Osteocyte (in vitro differentiated cells): ENCODE data around the gene TXNRD3. TPM values are rescaled to one million over a fixed set of nuclear protein-coding genes. Genes with fewer than 3 reads are reported as not detected.

Experiments
- DNase-seq: peaks from one replicate; pipeline ENCODE4 v3.0.0; 2021; ENCODE audit warnings: mixed read lengths; ENCODE audit not compliant: unreplicated experiment; ENCODE audit errors: extremely low spot score
- H3K27ac Mint-ChIP-seq: one replicate; pipeline ENCODE4 v1.8.0; 2021; ENCODE audit warnings: mild to moderate bottlenecking, mixed read lengths; ENCODE audit not compliant: unreplicated experiment
- H3K27me3 Mint-ChIP-seq: one replicate; pipeline ENCODE4 v1.8.0; 2021; ENCODE audit warnings: mixed read lengths; ENCODE audit not compliant: unreplicated experiment
- H3K36me3 Mint-ChIP-seq: one replicate; pipeline ENCODE4 v1.8.0; 2021; ENCODE audit warnings: mixed read lengths; ENCODE audit not compliant: unreplicated experiment
- H3K4me1 Mint-ChIP-seq: one replicate; pipeline ENCODE4 v1.8.0; 2021; ENCODE audit warnings: mixed read lengths; ENCODE audit not compliant: unreplicated experiment
- H3K4me3 Mint-ChIP-seq: one replicate; pipeline ENCODE4 v1.8.0; 2021; ENCODE audit warnings: mild to moderate bottlenecking, moderate library complexity, mixed read lengths; ENCODE audit not compliant: unreplicated experiment
- H3K9me3 Mint-ChIP-seq: one replicate; pipeline ENCODE4 v1.8.0; 2021; ENCODE audit warnings: mixed read lengths; ENCODE audit not compliant: unreplicated experiment
- CTCF ChIP-seq: fragments of 200-600 bp; sonication (generic); IDR thresholded peaks from 2 replicates; pipeline ENCODE4 v1.5.0; 2021; ENCODE audit warnings: antibody characterized with exemption, mild to moderate bottlenecking, moderate library complexity
- total RNA-seq: library from RNA; stranded (reverse); gene quantifications from 2 replicates; pipeline ENCODE4 v1.2.1, GENCODE V29; 2021

The TXNRD3 gene
- total RNA-seq, 1 donor from 2014 or later = 17.6 TPM

DNA sequence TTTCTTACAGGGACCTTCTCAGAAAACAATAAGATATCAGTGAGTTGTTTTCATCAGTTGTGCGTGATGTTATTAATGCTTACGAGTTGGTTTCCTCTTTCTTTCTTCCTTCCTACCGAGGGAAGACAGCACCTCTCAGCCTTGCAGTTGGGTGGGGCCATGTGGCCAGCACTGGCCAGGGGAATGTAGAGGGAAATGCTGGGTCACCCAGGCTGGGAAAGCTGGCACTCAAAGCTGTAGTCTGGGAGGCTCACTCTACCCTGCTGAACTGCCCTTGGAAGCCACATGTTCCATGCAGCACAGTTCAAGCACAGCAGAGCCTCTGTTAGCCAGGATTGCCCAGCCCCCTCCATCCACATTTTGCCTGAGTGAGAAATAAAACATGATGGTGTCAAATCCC lies 39.0 kb upstream of the TXNRD3 start:
- Mint-ChIP-seq H3K9me3 (no peaks in the 10 kb centered on the region), H3K36me3 (no peaks in the 10 kb centered on the region), H3K4me1 (peaks cover 4% of the 10 kb centered on the region), H3K27ac (no peak overlapping the region), H3K27me3 (peaks cover 87% of the 10 kb centered on the region), H3K4me3 (no peak overlapping the region)
- no peak for TF ChIP-seq CTCF
- DNase-seq = no peak

DNA sequence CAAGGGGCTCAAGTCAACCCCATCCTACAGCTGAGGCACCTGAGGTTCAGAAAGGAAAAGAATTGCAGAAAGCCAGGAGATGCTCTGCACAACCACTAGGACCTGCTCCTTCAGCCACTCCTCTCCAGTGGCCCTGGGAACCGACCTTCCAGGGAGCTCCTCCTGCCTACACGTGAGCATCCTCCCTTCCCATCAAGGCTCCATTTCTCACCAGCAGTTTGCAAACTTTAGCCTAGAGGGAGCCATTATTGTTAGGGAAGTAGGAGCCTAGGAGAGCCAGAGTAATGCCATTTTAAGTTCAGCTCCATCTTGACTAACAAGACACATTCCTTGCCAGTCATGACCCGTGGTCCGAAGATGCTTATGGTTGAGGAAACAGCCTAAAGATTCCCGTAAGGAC lies 37.9 kb upstream of the TXNRD3 start:
- no peak for DNase-seq
- H3K9me3 Mint-ChIP-seq = no peaks in the 10 kb centered on the region
- H3K27me3 Mint-ChIP-seq = peaks cover 86% of the 10 kb centered on the region
- H3K4me1 Mint-ChIP-seq = peaks cover 4% of the 10 kb centered on the region
- no peak overlapping the region for H3K4me3 Mint-ChIP-seq
- no peaks in the 10 kb centered on the region for H3K36me3 Mint-ChIP-seq
- TF ChIP-seq CTCF = peak; percentile 10
- no peak overlapping the region for H3K27ac Mint-ChIP-seq

GRCh38 chr3:126691765-126692164 lies 36.8 kb upstream of the TXNRD3 start:
- Mint-ChIP-seq H3K4me1 (peaks cover 2% of the 10 kb centered on the region), H3K27me3 (peaks cover 85% of the 10 kb centered on the region)

GRCh38 chr3:126685493-126685892 lies 30.6 kb upstream of the TXNRD3 start:
- no peak for TF ChIP-seq CTCF
- Mint-ChIP-seq H3K9me3 (no peaks in the 10 kb centered on the region), H3K27me3 (peaks cover 42% of the 10 kb centered on the region), H3K4me1 (peaks cover 11% of the 10 kb centered on the region), H3K36me3 (no peaks in the 10 kb centered on the region), H3K4me3 (no peak overlapping the region), H3K27ac (no peak overlapping the region)
- DNase-seq = no peak

More at GRCh38 chr3:126691765-126692164, 36.8 kb upstream of the TXNRD3 start:
- Mint-ChIP-seq H3K36me3 (no peaks in the 10 kb centered on the region), H3K9me3 (no peaks in the 10 kb centered on the region), H3K4me3 (no peak overlapping the region), H3K27ac (no peak overlapping the region)
- DNase-seq = no peak
- TF ChIP-seq CTCF = no peak

DNA sequence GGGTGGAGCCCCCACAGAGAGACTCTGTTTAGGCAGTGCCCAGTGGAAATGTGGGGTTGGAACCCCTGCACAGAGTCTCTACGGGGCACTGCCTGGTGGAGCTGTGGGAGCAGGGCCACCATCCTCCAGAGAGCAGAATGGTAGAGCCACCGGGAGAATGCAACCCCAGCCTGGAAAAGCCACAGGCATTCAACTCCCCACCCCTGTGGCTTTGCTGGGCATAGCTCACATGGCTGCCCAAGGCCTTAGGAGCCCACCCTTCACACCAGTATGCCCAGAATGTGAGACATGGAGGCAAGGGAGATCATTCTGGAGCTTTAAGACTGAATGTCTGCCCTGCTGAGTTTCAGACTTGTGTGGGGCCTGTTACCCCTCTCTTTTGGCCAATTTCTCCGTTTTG lies 30.1 kb upstream of the TXNRD3 start:
- Mint-ChIP-seq H3K27ac (no peak overlapping the region), H3K4me1 (peaks cover 11% of the 10 kb centered on the region), H3K27me3 (peaks cover 40% of the 10 kb centered on the region), H3K36me3 (no peaks in the 10 kb centered on the region), H3K4me3 (no peak overlapping the region), H3K9me3 (no peaks in the 10 kb centered on the region)
- no peak for DNase-seq
- TF ChIP-seq CTCF = no peak
